ENCODE results near the gene SAMD14.

The SAMD14 gene

DNA sequence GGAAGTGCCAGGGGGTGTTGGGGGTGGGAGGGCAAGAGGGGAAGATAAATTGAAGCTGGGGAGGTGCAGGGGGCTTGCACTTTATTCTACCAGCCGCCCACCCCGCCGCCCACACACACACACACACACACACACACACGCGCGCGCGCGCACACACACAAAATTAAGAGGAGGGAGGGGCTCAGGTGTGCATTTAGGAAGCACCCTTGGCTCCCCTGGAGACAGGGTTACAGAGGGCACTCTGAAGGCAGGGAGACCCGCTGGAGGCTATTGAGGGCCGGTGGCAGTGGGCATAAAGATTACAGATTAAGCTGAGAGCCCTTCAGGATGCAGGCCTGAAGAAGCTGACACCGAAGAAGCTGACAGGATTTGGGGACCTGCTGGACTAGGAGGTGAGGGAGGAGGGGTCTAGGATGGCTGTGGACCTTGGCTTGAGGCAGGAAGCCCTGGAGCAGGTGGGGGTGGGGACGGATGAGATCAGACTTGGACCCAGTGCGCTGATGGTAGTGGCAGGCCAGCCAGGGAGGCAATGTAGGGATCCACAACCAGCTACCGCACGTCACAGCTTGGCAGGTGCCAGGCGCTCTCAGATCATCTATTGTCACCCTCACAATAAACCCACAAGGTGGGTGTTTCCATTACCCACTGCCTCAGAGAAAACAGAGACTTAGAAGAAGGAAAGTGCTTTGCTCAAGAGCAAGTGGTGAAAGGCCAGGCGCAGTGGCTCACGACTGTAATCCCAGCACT is 772 bp upstream of the SAMD14 start:
- DNase-seq, result no peak

DNA sequence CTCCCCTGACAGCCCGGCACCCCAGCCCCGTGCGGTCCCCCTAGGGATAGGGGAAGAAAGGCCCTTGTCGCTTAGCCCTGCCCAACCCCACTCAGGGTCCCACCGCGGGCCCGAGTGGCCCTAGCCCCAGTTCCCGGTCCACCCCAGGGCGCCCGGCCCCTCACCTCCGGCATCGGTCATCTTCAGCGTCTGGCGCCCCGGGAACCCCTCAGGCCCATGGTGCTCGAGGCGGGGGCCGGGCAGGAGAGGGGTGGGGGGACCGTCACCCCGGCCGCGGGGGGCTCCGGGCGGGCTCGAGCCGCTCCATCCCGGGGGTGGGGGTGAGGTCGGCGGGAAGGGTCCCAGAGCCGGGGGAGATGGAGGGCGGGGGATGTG is 620 bp downstream of the SAMD14 start:
- DNase-seq, result no peak

DNA sequence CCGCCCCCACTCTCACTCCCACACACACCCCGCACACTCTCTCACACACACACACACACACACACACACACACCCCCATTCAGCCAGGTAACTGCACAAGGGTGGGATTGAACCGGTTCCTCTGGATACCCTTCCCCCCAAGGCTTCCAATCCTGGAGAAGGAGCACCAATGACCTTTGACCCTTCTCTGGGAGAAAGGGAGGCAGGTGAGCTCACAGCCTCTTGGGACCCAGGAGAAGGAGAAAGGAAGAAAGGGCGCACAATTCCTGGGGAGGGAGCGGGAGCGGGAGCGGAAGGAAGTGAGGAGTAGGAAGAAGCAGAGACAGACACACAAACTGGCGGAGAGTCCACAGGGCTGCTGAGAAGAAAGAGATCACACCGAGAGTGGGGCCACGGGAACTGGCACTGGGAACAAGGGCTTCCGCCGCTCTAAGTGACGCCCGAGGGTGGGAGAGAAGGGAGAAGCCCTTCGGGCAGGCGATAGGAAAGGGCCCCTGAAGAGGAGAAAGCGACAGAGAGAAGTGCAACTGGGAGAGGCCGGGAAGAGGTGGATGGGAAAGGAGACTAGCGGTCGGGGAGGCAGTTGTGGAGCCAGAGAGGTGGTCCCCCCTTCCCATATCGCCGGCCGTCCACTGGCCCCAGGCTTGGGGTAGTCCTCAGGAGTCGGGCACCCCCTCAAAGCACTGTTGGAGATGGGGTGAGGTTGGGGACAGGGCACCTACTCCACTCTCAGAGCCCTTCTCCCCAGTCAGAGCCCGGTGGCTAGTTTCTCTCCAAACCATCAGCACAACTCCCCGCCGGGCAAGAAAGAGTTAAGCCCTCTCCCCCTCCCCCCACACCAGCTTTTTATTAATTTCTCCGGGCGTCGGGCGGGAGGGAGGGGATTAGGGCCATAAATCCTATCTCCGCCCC is 1.3 kb downstream of the SAMD14 start:
- DNase-seq, result no peak

DNA sequence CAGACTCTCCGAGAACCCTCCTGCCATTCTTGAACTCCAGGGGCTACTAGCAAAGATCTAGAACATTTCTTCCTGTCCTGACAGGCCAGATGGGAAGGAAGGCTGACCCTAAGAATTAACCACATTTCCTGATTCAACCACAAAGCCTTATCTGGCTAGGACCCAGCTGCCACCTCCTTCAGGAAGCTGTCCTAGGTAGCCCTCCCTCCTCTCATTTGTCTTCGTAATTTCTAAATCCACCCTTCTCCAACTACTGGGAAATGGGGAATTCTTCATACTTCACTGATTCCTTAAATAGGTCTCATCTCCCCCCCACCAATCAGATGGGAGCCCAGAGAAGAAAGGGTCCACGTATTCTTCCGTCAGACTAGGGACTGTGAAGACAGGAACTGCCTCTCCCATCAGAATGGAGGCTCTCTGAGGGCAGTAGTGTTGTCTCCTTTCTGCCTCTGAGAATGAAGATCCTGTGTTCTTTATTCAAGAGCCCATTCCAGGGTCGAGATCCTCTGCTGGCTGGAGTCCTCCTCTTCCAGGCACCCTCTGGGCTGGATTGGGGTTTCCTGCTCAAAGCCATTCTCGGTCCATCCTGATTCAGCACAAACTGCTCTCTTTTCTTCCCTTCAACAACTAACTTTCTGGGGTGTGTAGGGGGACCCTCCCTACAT is 2.1 kb downstream of the SAMD14 start:
- DNase-seq, result no peak

DNA sequence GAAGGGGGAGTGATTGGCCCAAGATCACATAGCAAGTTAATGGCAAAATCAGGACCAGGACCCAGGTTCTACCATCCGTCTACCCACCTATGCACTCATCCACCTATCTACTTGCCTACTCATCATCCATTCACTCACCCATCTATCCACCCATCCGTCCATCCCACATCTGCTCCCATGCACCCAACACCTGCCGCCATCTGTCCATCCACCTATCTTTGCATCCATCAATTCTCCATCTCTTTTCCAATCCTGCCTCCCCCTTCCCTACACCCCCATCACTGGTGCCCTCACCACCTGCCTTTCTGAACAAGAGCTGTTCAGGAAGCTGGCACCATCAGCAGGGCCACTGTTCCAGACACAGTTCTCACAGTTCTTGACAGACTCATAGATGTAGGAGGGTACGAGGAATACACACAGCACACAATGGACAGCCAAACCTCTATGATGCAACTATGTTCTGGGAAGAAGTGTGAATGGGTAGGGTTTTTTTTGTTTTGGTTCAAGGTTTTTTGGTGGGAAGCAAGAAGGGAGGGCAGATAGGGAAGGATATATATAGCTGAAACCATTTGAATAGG is 4.5 kb downstream of the SAMD14 start:
- no peak for DNase-seq

DNA sequence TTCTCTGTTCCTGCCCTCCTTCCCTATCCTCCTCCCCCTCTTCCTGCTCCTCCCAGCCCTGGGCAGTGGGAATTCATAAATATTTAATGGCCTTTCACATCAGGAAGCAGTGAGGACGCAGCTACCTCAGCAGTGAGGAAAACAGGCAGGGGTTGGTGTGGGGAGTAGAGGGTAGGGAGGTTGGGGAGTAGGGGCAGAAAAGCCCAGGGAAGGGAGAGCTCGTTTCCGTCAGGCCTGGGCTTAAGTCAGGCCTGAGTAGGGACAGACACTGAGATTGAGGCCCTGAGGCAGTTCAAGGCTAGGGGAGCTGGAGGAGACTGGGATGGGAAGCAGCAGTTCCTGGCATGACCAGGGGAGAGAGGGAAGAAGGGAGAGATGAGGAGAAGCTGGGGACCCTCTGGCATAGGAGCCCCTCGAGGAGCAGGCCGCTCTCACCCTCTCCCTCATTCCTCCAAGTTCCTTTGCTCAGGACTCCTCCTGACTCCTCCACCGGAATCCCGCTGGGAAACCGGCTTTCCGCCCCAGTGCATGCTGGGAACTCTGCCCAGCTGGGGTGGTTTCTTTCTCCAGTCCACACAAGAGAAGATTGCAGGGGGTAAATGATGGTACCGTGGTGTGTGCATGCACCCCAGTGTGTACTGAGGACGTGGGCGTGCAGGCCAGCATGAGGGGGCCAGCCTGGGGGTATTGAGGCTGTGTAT is 6.2 kb downstream of the SAMD14 start:
- DNase-seq, result no peak

DNA sequence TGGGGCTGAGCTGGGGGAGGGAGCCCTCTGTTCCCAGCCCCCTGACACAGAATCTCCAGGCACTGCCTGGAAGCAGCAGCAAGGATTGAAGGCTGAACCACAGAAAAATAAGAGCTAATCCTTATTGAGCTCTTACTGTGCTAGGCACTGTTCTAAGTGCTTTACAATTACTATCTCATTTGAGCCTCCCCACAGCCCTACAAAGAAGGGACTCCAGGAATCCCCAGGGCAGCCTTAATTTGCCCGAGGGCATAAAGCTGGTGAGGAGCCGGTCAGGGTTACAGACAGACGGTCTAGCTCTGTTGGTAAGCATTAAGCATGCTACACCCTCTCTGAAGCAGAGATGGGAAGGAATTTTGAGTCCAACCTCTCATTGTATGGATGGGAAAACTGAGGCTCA is 7.0 kb downstream of the SAMD14 start:
- no peak for DNase-seq

DNA sequence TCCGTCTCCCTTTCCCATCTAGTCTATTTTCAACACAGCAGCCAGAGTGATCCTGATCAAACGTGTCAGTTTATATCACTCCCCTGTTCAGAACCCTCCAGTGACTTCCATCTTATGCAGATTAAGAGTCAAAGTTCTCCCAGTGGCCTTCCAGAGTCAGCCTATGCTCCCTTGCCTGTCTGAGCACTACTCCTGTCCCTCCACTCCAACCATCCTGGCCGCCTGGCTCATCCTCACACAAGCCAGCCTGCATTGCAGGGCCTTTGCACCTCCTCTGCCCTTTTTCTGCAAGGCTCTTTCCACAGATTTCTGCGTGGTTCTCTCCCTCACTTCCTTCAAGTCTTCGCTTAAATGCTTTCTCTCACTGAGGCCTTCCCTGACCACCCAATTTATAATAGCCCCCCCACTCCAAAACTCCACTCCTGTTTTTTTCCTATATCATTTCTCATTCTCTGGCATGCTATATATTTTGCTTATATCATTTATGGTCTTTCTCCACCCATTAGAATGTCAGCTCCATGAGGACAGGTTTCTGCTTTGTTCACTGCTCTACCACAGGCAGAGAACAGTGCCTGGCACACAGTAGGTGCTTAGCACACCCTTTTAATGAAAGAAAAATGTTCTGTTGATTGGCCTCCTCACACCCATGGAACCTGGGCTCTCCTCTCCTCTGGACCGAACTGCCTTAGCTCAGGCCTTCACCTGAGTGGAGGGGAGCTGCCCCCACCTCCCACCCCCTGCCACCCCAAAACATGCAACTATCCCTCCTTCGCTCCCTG is 9.3 kb downstream of the SAMD14 start:
- DNase-seq, result no peak

DNA sequence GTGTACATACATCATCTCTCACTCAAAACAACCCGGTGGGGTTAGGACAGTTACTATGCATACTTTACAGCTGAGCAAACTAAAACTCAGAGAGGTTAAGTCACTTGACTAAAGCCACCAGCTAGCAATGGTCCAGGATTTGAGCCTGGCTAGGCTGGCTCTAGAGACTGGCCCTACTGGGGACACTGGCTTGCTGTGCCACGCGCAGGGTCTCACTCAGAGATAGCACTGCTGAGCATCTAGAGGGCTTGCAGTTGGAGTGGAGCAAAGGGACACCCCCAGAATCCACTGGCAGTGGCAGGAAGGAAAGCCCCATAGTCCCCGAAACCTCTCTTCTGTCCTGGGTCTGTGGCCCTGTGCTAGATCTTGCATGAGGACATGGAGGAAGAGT is 11.1 kb downstream of the SAMD14 start:
- DNase-seq, result no peak

DNA sequence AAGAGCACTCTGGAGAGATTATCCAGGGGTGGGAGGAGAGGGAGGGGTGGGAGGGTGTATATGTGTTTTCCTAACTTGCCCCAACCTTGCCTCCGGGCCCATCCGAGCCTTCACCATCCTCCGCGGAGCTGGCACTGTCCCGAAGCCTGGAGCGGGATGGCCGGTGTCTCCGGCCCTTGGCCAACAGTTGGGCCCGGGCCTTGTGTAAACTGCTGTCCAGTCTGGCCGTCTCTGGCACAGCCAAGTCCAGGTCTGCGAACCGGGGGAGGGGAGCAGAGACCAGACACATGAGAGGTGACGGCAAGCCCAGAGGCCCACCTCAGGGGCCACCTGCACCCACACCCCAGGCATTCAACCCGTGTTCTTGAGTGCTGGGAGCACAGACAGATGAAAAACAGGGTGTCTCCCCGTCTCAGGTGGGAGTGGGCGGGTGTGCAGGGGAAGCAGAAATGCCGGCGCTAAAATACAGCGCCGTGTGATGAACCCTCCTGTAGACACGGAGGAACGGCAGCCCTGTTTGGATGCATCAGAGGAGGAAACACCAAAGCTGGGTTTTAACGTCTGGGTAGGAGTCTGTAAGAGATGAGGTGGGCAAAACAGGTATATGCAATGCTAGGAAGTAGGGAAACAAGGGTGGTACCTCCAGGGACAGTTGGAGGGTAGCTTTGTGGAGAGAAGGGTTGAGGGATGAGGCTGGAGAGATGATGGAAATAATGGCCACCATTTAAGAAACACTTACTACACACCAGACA is 11.7 kb downstream of the SAMD14 start:
- no peak for DNase-seq

DNA sequence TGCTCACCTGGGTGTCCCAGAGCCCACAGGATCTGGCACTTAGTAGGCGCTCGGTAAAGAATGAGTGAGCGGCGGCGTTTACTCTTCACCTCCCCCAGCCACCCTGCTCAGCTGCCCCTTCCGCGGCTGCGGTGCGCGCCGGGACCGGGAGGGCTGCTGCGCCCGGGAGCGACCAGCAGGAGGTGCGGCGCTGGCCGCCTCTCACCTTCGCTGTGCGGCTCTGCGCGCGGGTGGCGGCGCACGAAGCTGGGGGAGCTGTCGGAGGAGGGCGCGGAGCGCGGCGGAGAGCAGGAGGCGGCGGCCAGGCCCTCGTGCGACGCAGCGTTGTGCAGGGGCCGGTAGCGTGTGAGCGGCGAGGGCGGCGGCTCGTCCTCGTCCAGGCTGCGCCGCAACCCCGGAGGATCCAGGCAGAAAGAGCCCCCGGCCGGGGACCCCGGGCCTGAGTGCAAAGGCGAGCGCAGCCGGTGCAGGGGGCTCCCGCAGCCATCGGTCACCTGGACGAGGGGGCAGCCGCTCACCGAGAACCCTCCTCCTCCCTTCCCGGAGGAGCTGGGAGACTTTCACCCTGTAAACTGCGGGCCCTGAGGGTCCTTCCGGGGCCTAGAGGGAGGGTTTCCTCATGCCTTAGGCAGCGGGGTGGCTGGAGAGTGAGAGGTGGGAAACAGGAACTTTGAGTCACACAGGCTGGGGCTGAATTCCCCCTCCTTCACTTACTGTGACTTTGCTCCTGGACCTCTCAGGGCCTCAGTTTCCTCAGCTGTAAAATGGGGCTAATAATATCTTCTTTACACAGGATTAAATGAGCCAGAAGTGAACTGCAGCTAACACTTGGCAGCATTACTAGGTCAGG is 12.5 kb downstream of the SAMD14 start:
- peak; percentile 66 for DNase-seq

DNA sequence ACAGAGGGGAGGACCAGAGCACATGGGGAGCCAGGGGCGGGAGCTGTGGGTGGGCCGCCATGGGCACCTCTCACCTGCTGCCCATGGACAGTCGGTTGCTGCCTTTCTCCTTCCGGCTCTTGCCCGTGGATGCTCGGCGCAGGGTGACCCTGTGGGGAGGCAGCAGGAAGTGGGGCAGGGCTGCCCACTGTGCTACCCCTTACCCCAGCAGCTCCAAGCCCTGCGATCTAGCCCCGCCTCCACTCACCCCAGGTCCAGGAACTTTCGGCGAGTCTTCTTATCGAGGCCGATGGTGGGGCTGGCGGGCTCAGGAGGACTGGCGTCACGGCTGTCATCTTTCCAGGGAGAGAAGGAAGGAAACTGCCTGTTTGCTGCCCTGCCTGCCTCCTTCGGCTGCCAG is 14.2 kb downstream of the SAMD14 start:
- DNase-seq, result no peak

DNA sequence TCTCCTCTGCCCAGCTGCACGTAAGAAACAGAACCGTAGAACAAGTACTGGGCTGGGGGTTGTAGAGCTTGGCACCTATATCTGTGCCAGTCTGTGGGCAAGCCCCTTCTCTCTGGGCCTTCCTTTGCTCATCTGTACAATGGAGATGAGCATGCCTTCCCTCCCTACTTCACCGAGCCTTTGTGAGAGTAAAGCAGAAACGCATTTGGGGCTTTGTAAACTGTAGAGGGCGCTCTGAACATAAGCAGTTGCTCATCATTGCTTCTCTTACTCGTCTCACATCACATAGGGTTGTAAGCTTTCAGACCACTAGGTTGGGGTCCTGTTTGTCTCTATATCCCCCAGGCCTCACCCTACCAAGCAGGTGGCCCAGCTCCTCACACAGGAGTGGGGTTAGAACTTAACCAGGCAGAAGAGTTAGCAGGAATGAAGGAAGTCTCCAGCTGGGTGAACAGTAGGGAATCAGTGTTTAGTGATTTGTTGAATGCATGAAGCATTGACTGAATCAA is 15.1 kb downstream of the SAMD14 start:
- peak; percentile 77 for DNase-seq

DNA sequence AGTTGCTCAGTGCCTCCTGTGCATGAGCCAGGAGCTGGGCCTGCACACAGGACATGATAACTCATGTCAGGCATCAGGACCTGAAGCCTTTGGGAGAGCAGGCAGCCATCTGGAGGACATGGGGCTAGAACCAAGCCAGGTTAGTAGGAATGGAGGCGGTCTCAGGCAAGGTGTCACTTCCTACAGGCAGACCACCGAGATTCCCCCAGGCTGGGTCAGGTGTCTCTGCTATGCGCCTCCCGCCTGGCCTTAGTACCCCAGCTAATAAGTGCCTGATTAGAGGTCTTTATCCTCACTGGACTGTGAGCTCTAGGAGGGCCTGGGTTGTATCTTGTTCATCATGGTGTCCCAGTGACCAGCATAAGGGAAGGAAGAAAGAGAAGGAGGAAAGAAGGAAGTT is 15.6 kb downstream of the SAMD14 start:
- no peak for DNase-seq

DNA sequence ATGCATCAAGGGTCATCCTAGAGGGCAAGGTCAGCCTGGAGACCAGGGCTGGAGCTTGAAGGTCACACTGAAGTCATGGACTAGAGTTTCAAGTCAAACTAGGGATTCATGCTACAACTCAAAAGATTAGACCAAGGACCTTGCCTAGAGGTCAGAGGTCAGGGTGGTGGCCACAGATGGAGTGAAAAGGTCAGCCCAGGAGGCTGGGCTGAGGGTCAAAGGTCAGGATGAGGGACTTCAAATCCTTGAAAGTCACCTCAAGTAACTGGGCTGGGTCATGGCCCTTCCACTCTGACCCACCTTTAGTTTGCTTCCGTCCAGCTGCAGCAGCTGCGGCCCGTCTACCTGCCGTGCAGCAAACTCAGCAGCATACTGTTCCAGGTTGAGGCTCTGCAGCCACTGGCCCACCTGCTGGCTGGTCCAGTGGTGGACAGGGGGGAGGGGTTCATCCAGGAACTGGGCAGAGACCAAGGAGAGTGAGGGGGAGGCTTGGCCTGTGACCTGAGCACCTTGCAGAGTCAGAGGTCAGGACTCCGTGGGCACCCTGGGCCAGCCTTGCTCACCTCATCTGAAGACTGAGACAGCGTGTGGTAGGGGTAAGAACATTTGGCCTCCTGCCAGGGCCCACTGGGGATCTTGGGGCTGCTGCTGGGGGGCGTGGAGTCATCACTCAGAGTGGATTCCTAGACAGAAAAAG is 16.2 kb downstream of the SAMD14 start:
- DNase-seq, result no peak

DNA sequence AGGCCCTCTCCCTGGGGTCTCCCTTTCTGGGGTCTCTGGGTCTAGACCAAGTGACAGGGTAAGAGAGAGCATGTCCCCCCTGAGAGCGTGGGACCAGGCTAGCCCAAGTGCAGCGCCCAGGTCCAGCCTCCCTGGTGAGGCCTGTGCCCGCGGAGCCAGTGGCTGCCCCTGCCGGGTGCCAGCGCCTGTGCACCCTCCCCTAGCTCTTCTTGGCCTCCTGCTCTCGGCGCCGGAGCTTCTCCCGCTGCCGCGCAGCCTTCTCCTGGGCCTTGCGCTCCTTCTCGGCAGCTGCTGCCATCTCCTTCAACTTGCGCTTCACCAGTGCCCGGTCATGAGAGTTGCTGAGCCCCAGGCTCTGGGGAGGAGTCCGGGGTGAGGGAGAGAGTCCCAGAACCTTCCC is 17.3 kb downstream of the SAMD14 start:
- DNase-seq, result no peak

DNA sequence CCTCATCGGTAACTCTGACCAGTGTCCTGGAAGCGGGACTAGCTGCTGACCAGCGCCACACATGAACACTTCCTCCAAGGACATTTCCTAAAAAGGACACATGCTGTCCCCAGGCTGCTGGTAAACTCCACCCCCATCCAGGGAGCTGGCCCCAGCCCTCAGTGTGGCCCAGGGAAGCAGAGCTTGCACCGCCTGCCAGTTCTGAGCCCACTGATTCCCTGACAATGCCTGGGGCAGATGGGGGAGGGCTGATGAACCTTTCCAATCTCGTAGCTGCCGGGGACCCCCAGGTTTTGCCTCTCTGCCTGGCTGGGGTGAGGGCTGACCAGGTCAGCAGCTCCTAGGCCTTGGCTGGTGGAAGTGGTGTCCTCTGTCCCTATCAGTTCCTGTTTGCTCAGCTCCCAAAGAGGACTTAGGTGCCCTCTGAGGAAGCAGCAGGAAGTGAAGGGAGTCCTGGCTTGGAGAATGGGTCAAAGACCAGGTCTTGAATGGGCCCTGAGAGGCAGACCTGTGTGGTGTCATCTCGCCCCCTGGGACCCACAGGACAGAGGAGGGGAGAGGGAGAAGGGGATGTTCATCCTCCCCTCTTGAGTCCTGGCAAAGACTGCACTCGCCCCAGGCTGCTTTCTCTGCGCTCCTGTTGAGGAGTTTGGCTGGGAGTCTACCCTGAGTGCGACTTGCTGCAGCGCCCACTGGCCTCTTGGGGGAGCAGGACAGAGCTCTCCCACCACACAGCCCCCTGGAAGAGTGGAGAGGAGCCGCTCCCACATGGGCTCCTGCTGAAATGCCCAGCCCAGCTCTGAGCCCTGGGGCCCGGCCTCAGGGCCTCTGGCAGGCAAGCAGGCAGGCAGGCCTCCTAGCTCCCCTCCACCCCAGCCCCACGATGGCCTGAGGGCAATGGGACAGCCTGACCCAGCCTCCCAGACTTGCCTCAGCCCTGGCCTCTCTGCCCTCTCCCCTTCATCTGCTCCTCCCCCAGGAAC is 18.0 kb downstream of the SAMD14 start:
- DNase-seq, result no peak
